H1 (cell line): ENCODE measurements around the gene ACACA.

Experiments used
- BCL11A ChIP-seq, 2 experiments: IDR thresholded peaks; one replicate each; pipeline ENCODE4 v1.6.1; 2011; ENCODE audit warnings: low read depth in 2 of 2, low read length in 2 of 2, mild to moderate bottlenecking in 2 of 2
- CREB1 ChIP-seq: IDR thresholded peaks from 2 replicates; pipeline ENCODE4 v1.6.1; 2012; ENCODE audit warnings: inconsistent platforms
- CTCF ChIP-seq, 3 experiments: IDR thresholded peaks; 1 replicate in 2 of 3; 2 replicates in 1 of 3; pipeline versions ENCODE4 v1.5.1 to v1.6.1; 2011; ENCODE audit warnings: low read length in 3 of 3, mild to moderate bottlenecking in 3 of 3, inconsistent platforms in 2 of 3, low read depth in 1 of 3, moderate library complexity in 1 of 3; ENCODE audit not compliant: insufficient read depth in 1 of 3; ENCODE audit errors: control extremely low read depth in 1 of 3
- EP300 ChIP-seq, 2 experiments: IDR thresholded peaks; 1 replicate in 1 of 2; 2 replicates in 1 of 2; pipeline ENCODE4 v1.6.1; 2011 to 2012; ENCODE audit warnings: low read depth in 2 of 2, low read length in 2 of 2, mild to moderate bottlenecking in 2 of 2, borderline replicate concordance in 1 of 2, inconsistent platforms in 1 of 2, moderate library complexity in 1 of 2
- MAX ChIP-seq: IDR thresholded peaks from 2 replicates; pipeline ENCODE4 v1.6.1; 2012; ENCODE audit warnings: inconsistent platforms
- POLR2AphosphoS5 ChIP-seq: IDR thresholded peaks from 2 replicates; pipeline ENCODE4 v1.6.1; 2011; ENCODE audit warnings: low read depth, low read length
- SIN3A ChIP-seq, 2 experiments: IDR thresholded peaks in 1 of 2; conservative IDR thresholded peaks in 1 of 2; 2 replicates each; pipeline ENCODE4 v1.6.1; 2011 to 2012; ENCODE audit warnings: low read length in 2 of 2, improper control_type of control experiment in 1 of 2, low read depth in 1 of 2, mild to moderate bottlenecking in 1 of 2
- TAF1 ChIP-seq: IDR thresholded peaks from 2 replicates; pipeline ENCODE4 v1.6.1; 2011; ENCODE audit warnings: mild to moderate bottlenecking, low read depth, low read length
- TEAD4 ChIP-seq: IDR thresholded peaks from 2 replicates; pipeline ENCODE4 v1.6.1; 2012; ENCODE audit warnings: low read depth, low read length, inconsistent platforms, mixed read lengths
- YY1 ChIP-seq: IDR thresholded peaks from 2 replicates; pipeline ENCODE4 v1.6.1; 2011; ENCODE audit warnings: low read depth, mild to moderate bottlenecking, low read length

- no peak for TF ChIP-seq CTCF (IDR thresholded peaks at IDR 0.05; ENCODE audit: control extremely low read depth in 1 of 3, insufficient read depth in 1 of 3, low read depth in 1 of 3, low read length in 3 of 3)
- no peak for TF ChIP-seq EP300 (IDR thresholded peaks at IDR 0.05; ENCODE audit: borderline replicate concordance in 1 of 2, low read depth in 2 of 2, low read length in 2 of 2)
- no peak for TF ChIP-seq YY1
- TF ChIP-seq TEAD4, result no peak
- no peak for TF ChIP-seq POLR2AphosphoS5
- TF ChIP-seq BCL11A (IDR thresholded peaks at IDR 0.05; ENCODE audit: low read depth in 2 of 2, low read length in 2 of 2), result no peak
- TF ChIP-seq CREB1, result no peak
- TF ChIP-seq TAF1, result no peak
- no peak for TF ChIP-seq MAX
- TF ChIP-seq SIN3A (conservative IDR thresholded peaks at IDR 0.05 in 1 of 2, IDR thresholded peaks at IDR 0.05 in 1 of 2; ENCODE audit: low read depth in 1 of 2, low read length in 2 of 2), result no peak
These were observed 120.2 kb downstream of the ACACA start for GRCh38 chr17:37286430-37286829.
